GM12873 (cell line): ENCODE measurements around the gene TRIM29.

Experiments used
- CTCF ChIP-seq: IDR thresholded peaks from 2 replicates; pipeline ENCODE4 v1.5.1; 2012; ENCODE audit warnings: low read depth, mild to moderate bottlenecking, moderate library complexity, low read length, control low read depth; ENCODE audit not compliant: insufficient read depth; ENCODE audit errors: missing control alignments

TRIM29 gene

GRCh38 chr11:120137611-120138521 lies at the start of gene TRIM29:
Gene TRIM29, minus strand, starts transcription at chr11:120138113. Its CDS starts 82 bp downstream, at chr11:120138031.
- no peak for TF ChIP-seq CTCF

GRCh38 chr11:120186774-120187591 lies 49.1 kb upstream of the TRIM29 start:
- no peak for TF ChIP-seq CTCF

- TF ChIP-seq CTCF: no peak
Measured at GRCh38 chr11:120186456-120186773, 48.5 kb upstream of the TRIM29 start.

- TF ChIP-seq CTCF: no peak
Measured at GRCh38 chr11:120185706-120186455, 48.0 kb upstream of the TRIM29 start.

- TF ChIP-seq CTCF: no peak
Measured at GRCh38 chr11:120184946-120185705, 47.2 kb upstream of the TRIM29 start.

- TF ChIP-seq CTCF: no peak
Measured at GRCh38 chr11:120184371-120184945, 46.5 kb upstream of the TRIM29 start.
